GM19035 (cell line): ENCODE measurements around the gene TPRN.

Experiments used
- ATAC-seq: cut with Tn5 transposase; IDR thresholded peaks from one replicate; pipeline ENCODE4 v1.9.1; 2021; ENCODE audit not compliant: unreplicated experiment

The TPRN gene

DNA sequence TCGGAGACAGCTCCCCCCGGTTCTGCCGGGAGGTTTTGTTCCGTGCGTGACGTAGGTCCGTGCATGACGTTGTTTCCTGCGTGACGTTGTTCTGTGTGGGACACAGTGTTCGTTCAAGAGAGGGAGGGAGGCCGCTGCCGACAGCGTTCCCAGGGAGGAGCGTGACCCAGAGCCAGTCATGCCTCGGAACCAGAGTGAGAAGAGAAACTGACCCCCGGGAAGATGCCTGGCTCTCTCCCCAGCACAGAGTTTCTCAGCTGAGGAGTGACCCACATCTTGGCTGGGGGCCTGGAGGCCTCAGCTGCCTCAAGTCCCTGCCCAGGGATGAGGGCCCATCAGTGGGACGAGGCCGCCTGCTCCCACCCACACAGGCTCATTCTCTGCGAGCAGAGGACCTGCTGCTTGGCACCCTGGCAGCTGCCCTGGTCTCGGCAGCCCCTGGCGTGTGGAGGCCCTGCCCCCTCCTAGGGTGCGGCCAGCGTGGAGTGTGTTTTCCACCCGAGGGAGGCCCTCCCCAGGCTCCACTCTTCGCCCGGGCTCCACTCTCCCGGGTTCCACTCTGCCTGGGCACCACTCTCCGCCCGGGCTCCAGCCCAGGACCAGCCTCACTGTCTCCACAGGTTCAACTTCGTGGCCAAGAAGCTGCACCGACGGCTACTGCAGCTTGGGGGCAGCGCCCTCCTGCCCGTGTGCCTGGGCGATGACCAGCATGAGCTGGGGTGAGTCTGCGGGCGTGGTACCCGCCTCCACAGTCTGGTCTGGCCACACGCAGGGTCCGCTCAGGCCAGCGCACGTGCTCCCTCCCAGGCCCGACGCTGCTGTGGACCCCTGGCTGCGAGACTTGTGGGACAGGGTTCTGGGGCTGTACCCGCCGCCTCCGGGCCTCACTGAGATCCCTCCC lies 12.9 kb upstream of the TPRN start:
- no peak for ATAC-seq

DNA sequence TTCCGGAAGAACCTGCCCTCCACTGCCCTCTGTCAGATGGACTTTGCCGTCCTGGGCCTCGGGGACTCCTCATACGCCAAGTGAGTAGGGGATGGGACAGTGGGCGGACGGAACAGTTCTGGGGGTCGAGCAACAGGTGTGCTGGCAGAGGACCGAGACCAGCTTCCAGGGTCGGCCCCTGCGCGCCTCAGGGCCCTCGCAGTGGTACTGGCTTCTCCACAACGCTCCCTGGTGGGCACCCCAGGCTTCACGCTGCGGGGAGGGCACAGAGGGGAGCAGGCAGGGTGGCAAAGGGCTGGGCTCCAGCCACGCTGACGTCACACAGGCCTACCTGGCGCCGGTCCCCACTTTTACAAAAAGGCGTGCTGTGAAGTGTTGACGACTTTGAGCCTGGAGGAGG lies 12.0 kb upstream of the TPRN start:
- ATAC-seq = no peak

DNA sequence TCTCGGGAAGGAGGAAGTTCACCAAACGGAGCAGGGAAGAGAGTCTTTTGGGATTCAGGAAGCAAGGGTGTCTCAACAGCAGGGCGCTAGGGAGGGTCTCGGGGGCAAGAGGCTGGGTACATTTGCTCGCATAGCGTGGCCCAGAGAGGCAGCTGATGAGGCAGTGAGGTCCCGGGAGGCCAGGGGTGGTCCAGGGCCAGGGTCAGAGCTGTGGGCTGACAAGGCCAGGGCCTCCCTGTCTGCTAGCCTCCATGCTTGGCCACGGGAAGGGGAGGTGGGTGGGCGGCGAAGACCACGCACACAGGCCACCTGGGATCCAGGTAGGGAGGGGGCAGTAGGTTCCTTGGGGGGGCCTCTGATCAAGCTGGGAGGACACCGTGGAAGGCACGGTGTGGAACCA lies 11.0 kb upstream of the TPRN start:
- no peak for ATAC-seq

DNA sequence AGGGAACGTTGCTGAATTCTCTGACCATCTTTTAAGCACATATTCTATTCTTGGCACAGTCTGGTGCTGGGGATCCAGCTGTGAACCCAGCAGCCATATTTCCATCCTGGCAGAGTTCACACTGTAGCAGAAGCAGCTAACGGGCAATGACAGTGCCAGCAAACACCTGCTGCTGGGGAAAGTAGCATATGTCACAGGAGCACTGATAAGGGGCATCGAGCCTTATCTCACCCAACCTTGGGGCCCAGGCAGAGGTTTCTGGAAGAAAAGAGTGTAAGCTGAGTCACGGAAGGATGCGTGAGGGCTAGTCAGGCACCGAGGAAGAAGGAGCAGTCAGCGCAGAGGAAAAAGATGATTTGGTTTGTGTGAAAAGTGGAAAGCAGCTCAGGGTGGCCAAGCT lies 6.1 kb upstream of the TPRN start:
- ATAC-seq = no peak

DNA sequence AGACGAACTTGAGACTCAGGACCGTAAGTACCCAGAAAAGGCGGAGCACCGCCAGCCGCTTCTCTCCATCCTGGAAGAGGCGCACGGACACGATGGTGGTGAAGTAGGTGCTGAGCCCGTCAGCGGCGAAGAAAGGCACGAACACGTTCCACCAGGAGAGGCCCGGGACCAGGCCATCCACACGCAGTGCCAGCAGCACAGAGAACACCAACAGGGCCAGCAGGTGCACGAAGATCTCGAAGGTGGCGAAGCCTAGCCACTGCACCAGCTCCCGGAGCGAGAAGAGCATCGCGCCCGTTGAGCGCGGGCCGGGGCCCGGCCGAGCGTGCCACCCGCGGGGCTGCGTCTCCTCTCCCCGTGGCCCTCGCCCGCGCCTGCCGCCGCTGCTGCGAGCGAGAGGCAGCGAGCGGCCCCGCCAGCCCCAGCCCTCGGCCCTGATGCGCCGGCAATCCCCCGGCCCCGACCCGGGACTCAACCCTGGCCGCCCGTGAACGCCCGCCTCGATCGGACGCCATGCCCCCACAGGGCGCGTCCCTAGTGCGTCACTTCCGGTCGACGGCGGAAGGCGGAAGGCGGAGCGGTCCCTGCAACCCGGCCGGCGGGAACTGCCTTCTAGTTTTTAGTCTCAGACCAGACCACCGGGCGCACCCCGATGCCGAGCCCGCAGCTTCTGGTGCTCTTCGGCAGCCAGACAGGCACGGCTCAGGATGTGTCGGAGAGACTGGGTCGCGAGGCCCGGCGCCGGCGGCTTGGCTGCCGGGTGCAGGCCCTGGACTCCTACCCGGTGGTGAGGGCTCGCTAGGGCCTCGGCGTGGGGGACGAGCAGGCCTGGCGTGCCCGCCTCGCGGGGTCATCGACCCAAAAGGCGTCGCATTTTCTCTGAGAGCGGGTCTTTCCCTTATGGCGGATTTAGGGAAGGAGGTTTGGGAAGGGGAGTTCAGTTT lies 4.9 kb upstream of the TPRN start, which contains the start of the genes NDOR1 and TMEM203:
TSS of gene NDOR1 (plus strand) at position 575 of the 944 bp plus-strand sequence. CDS start at position 653, 78 bp downstream.
TSS of gene TMEM203 (minus strand) at position 523 of the 944 bp plus-strand sequence. CDS start at position 289, 234 bp downstream.
- ATAC-seq = peak; percentile 51

DNA sequence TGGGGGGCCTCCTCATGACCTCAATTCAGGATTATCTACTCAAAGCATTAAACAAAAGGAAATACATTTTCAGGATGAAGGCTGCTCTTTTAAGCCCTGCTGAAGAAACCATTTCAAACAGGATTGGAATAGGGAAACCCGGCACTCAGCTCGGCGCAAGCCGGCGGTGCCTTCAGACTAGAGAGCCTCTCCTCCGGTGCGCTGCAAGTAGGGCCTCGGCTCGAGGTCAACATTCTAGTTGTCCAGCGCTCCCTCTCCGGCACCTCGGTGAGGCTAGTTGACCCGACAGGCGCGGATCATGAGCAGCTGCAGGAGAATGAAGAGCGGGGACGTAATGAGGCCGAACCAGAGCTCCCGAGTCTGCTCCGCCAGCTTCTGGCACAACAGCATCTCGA lies 4.2 kb upstream of the TPRN start:
- no peak for ATAC-seq

DNA sequence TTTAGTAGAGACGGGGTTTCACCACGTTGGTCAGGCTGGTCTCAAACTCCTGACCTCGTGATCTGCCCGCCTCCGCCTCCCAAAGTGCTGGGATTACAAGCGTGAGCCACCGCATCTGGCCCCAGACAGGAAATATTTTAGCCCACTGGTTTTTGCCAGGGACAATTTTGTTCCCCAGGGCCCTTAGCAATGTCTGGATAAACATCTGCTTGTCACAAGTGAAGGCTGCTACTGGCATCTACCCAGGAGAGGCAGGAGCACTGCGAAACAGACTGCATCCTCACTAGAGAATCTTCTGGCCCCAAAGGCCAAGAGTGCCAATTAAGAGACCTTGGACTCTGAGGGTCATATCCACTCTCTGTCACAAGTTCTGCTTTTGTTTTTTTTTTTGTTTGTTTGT lies 2.4 kb upstream of the TPRN start:
- ATAC-seq = no peak

DNA sequence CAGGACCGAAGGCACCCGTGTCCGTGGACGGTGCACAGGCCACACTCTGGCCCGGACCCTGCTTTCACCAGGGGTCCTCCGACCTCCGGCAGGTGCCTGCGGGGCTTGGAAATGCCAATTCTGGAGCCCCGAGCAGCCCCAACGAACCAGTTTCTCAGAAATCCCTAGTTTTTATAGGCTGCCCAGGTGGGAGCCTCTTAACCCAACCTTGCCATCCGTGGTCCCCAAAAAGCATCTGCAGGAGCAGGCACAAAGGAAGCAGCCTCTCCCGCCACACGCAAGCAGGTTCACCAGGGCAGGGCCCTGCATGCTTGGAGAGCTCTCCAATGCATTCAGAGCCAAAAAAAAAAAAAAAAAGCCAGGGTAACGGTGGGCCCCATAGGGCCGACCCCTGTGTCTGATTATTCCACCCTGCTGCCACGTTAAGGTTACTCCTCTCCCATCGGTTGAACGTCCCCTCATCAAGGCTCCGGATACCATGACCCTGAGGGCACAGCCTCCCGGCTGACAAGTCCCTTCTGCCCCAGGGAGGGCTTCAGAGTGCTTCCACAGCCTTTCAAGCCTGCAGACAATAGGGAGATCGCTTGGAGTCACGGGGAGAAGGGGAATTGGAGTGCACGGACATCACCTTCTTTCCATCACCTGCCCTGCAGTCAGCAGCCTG lies 796 bp upstream of the TPRN start:
- no peak for ATAC-seq

DNA sequence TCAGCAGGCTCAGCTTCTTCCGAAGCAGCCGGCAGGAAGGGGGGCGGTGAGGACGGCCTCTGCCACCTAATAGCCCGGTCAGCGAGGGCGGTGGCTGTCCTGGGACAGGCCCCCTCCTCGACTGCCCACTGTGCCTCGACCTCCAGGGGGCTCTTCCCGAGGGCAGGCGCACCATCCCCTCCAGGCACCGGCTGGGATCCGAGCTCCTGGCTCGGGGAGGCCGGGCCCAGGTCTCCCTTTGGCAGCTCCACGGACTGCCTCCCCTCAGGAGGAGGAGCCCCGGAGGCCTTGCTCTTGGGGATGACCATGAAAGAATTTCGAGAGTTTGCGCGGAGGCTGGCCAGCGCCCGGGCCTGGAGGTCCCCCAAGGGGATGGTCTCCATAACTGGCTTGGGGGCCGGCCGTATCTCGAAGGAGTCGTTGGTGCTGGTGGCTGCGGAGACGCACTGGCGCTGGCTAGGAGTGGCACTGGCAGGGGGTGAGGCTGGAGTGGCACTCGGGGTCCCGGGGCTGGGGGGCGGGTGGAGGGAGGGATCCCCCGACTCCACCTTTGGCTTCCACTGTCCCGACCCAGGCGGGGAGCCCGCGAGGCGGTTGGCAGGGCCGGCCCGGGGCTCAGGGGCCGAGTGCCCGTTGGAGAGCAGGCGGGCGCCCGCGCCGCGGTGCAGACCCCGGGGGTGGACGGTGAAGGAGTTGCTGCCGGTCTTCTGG lies 975 bp downstream of the TPRN start:
- ATAC-seq = no peak

DNA sequence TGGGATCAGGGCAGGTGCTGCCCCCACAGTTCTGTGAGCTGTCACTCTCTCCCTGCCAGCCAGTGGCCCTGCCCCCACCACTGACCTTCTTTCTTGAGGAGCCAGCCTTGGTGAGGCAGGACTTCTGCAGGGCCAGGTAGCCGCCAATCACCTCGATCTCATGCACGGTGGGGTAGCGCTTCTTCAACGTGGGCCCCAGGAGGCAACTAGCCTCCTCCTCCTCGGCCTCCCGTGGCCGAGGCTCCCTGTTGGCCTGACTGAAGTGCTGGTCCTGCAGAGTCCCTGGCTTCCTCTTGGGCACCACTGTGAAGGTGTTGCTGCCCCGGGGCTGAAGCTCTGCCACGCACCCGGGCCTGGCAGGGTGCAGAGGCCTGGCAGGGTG lies 1.6 kb downstream of the TPRN start:
- no peak for ATAC-seq

DNA sequence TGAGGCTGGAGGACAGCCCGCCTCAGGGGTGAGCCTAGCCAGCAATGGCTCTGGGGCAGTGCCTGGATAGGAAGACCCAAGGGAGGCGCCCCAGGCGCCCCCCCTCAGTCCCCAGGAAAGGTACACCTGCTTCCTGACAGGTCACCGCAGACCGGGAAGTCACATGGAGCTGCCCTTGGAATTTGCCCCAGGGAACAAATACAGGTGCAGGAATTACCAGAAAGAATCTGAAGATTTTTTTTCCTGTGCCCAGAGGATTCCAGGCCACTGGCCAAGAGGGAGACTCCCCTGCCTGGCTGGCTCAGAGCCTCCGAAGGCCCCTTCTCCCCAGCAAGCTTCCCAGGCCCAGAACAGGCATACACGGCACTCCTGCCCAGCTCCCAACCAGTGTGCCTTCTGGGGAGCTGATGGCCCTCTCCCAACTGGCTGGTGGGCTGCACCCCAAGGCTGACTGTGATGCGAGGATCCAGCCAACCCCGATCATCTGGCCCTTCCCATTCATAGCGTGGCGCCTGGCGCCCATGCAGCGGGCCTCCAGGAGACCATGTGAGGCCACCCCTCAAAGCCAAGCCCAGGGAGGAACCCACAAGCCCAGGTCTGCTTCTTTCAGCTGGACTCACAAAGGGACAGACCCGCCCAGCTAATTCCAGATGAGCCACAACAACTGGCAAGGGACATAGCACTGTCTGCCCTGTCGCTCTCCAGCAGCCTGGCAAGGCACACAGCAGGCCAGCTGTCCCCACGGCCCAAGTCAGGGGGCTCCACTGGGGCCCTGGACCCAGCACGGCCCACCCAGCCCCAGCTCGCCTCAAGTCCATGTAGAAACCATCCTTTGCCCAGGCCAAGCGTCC lies 2.3 kb downstream of the TPRN start:
- ATAC-seq = no peak

DNA sequence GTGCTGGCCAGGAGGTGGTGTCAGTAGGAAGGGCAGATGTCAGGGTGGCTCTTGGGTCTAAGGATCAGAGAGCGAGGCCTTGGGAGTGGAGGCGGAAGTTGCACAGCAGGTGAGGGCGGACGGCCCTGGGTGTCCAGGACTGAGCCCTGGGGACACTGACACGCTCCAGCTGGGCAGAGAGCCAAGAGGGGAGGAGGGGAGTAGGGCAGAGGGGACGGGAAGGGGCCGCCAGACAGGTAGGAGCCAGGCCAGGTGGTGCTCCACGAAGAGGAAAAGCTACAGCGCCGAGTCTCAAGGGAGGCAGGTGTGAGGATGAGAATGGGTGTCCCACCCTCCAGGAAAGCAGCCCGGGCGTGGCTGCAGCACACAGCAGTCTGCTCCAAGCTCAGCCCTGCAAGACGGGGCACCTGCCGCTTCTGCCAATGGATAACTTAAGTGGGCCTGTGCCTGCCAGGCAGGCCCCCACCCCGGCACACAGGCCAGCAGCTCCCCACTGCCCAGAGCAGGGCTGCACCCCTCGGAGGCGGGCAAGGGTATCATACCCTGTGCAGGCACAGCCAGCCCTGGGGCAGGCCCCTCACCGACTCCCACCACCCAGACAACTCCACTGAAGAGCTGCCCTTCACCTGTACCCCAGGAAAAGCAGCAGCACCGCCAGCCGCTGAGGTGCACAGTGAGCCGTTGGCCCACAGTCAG lies 4.9 kb downstream of the TPRN start:
- no peak for ATAC-seq

DNA sequence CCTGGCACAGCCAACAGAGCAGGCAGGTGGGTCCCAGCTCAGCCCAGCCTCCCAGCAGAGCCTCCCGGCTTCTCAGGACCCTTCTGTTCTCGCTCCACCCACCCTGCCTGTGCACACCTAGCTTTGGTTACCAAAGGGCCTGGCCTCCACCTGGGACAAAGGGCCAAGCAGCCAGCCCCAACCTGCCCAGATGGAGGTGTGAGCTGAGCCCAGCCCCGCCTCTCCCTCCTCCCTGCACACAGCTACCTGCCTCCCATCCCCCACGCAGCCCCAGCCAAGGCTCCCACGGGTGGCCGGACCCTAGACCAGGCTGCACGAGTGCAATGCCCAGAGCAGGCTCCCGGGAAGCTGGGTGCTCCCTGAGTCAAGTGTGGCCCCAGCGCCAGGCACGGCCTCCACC lies 5.6 kb downstream of the TPRN start:
- ATAC-seq = no peak

DNA sequence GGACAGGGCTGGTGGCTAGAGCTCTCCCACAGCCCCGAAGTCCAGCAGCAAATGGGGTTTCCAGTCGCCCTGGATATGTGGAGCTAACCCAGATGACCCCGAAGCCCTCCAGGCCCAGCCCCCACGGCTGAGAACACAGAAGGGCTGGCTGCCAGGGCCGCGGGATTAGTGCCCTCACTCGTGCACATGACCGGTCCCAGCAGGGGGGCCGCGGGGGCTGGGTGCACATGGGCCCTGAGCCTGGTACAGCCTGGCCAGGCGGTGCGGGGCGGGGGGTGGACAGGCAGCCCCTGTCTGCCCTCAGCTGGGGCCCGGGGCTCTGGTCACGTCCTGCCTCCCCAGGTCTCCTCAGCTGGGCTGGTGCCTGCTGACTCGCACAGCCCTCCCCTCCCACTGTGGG lies 6.2 kb downstream of the TPRN start:
- ATAC-seq = no peak

DNA sequence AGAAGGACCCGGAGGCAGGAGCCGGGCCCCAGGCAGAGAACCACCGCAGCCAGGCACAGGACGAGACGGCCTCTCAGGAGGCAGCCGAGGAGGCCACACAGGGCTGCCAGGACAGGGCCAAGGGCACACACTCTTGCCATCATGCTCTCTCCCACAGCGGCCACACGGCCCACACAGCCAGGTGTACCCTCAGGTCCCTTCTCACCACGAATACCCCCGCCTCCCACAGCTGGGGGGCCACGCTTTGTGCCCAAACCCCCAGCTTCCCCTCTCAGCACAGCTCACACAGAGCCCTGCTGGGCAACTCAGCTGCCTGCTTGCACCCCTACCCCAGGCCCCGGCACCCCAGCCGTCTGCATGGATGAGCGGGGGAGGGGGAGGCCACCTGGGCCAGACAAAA lies 6.8 kb downstream of the TPRN start:
- ATAC-seq = no peak

DNA sequence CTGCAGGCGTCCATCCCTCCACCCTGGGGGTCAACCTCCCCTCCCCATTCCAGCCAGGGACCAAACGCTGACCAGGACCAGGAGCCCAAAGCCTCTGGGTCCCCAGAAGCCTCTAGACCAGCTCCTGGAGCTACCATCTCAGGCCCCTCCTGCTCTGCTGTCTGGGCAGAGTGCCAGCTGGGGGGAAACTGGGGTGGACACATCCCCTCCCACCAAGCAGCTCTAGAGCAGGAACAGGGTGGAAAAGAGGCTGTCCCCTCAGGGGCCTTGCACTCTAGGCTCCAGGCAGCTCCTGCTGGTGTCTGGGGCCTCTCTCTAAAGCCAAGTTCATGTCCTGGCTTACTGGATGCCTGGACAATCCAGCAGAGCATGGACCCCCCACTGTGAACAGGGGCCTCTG lies 7.7 kb downstream of the TPRN start:
- no peak for ATAC-seq

DNA sequence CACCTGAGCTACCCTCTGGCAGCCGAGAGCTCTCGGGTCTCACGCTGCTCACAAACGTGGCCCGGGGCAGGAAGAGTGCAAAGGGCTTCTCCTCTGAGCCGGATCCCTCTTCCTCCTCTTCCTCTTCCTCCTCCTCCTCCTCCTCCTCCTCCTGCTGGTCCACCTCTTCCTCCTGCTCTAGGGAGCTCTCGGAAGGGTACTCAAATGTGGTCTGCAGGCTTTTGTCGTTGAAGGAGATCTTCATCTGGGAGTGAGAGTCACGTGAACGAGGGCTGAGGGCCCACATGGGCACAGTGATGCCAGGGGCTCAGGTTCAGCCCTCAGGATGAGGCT lies 8.1 kb downstream of the TPRN start:
- ATAC-seq = no peak

DNA sequence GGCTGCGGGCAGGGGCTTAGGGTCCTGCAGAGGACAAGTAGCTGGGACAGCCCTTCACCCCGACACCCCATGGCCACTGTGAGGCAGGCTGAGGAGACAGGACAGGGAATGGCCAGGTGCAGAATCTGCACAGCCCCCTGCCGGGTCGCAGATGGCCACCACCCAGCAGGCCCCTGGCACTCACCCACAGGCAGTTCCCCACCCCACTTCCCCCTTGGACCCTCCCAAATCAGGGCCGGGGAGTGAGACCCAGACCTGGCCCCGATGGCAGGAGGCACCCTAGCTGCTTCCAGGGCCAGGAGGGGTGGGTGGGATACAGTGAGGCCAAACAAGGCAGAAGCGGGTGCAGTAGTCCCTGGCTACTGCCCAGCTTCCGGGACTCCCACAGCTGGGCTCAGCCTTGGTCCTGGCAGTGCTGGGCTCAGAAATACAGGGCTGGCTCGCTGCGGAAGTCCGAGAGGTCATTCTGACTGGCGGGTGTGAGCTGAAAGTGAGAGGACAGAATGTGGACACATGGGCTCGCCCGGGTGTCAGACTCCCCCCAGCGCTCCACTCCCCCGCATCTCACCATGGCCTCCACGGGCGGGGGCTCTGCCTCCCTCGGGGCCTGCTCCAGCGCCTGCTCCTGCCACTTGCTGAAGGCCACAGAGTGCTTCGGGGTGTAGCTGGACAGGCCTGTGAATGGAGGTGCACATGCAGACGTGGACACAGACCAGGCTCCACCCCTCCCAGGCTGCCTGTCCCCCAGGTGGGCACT lies 8.7 kb downstream of the TPRN start:
- no peak for ATAC-seq

DNA sequence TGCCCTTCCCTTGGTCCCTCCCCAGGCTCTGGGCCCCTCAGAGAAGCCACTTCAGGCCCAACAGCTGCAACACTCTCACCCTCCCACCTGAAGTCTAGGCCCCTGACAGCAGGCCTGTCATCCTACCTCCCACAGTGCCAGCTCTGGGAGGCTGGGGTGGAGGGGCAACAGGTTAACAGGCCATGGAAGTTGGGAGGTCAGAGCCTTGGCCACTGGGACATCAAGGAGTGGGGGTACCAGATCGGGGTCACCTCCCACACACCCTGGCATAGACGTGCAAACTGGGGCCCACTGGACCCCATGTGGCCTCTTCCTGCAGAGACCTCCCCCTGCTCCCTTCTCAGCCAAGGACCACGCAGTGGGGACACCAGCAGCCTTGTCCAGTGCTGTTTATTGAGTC lies 9.3 kb downstream of the TPRN start:
- ATAC-seq = no peak
